ENCODE measurements around the gene TGOLN2.
"Not testable (repeated sequence)": the region's sequence is repeated elsewhere in the genome, so short reads cannot be mapped to it uniquely, and the experiment has no call there.

Gene TGOLN2

GRCh38 chr2:85368921-85369320, 41.1 kb upstream of the TGOLN2 start:
- TF ChIP-seq CTCF (IDR thresholded peaks at IDR 0.05; ENCODE audit: control extremely low read depth, extremely low read depth, low read depth, missing control alignments), result no peak
- no peak for DNase-seq (ENCODE audit: extremely low spot score)
- CTCF ChIA-PET, result interaction anchor here (1.2 to 1.8 kb wide), 3 partner anchors 14 to 360 kb away, joined by 3 to 8 read pairs (median 5); partner anchors contain the start of genes ELMOD3 and RETSAT
- POLR2A ChIA-PET, result no interaction called here

- POLR2A ChIA-PET, result no interaction called here
Observed at GRCh38 chr2:85367180-85367579, 39.4 kb upstream of the TGOLN2 start.

DNA sequence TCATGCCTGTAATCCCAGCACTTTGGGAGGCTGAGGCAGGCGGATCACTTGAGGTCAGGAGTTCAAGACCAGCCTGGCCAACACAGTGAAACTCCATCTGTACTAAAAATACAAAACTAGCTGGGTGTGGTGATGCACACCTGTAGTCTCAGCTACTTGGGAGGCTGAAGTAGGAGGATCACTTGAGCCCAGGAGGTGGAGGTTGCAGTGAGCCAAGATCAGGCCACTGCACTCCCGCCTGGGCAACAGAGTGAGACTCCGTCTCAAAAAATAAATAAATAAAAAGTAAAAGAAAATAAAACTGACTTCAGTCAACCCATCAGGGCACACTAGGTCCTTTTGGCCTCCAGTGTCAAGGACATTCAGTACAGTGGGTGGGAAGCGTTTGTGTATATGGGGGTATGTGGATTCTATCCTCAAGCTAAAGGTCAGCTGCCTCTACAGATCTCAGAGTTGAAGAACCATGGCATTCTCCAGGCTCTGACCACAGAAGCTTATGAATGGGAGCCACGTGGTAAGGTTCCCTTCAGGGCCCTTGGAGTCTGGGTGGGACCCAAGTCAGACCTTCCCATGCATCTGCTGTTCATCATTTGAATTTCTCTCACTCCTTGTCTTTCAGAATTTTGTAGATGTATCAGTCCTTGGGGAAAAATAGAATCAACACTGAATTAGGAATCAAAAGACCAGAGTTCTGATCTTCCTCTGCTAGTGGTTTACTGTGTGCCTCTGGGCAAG, 35.0 kb upstream of the TGOLN2 start:
- DNase-seq (ENCODE audit: extremely low spot score); POLR2A ChIA-PET: not testable (repeated sequence)
- CTCF ChIA-PET, result interaction anchor here (1.6 kb wide), 1 partner anchor 13 kb away, joined by 4 read pairs; no protein-coding TSS in a partner anchor

More at GRCh38 chr2:85367180-85367579, 39.4 kb upstream of the TGOLN2 start:
- no peak for TF ChIP-seq CTCF (IDR thresholded peaks at IDR 0.05; ENCODE audit: control extremely low read depth, extremely low read depth, low read depth, missing control alignments)
- CTCF ChIA-PET, result interaction anchor here (1.2 kb wide), 1 partner anchor 9 kb away, joined by 4 read pairs; no protein-coding TSS in a partner anchor
- no peak for DNase-seq (ENCODE audit: extremely low spot score)

- ChIA-PET POLR2A (interaction anchor here (0.6 kb wide), 2 partner anchors 185 to 450 kb away, joined by 6 to 13 read pairs; no protein-coding TSS in a partner anchor), CTCF (no interaction called here)
- no peak for DNase-seq (ENCODE audit: extremely low spot score)
- TF ChIP-seq CTCF (IDR thresholded peaks at IDR 0.05; ENCODE audit: control extremely low read depth, extremely low read depth, low read depth, missing control alignments), result no peak
Observed at GRCh38 chr2:85357736-85358135, 29.9 kb upstream of the TGOLN2 start.

DNA sequence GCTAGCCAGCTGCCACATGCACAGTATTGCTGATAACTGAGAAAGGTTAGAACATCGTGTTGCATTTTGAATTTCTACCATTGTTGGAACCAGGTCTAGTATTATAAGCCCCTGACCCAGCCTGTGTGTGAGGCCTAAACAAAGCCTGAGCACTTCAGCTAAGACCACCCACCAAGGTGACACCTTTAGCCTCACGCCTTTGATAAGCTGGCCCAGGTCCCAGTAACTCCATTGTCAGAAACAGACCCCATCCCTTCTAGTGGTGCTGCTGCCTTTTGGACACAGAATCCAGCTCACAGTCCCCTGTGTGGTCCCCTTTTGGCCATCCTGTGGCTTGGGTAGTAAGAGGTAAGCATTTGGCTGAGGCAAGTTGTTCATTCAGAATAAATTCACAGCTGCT, 28.4 kb upstream of the TGOLN2 start:
- POLR2A ChIA-PET, result interaction anchor here (3.4 kb wide), 1 partner anchor 183 kb away, joined by 27 read pairs; the partner anchor contains the start of gene MAT2A
- DNase-seq (ENCODE audit: extremely low spot score), result no peak
- TF ChIP-seq CTCF (IDR thresholded peaks at IDR 0.05; ENCODE audit: control extremely low read depth, extremely low read depth, low read depth, missing control alignments), result no peak
- CTCF ChIA-PET, result interaction anchor here (1.6 kb wide), 1 partner anchor 35 kb away, joined by 4 read pairs; no protein-coding TSS in a partner anchor

DNA sequence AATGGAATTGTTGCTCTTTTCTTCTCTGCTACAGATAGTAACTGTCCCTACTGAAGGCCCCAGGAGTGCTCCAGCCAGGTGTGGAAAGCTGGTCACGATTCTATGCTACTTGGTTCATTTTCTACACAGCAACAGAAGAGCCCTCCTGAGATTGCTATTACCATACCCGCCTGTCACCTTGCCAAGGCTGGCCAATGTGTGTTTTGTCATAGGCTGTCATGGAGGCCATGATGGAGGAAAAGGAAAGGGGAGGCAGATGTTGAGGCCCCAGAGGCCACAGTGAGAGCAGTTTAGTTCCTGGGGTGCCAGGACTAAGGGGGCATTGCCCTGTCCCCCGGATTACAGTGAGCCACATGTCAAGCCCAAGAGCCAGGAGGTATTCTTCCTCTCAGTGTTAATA, 27.7 kb upstream of the TGOLN2 start:
- CTCF ChIA-PET, result interaction anchor here (1.5 to 1.7 kb wide), 2 partner anchors 14 to 197 kb away, joined by 8 to 9 read pairs; no protein-coding TSS in a partner anchor
- TF ChIP-seq CTCF (IDR thresholded peaks at IDR 0.05; ENCODE audit: control extremely low read depth, extremely low read depth, low read depth, missing control alignments), result no peak
- POLR2A ChIA-PET, result interaction anchor here (1.7 to 3.4 kb wide), 2 partner anchors 28 to 183 kb away, joined by 7 to 27 read pairs; partner anchors contain the start of genes MAT2A and TGOLN2
- DNase-seq (ENCODE audit: extremely low spot score), result no peak

GRCh38 chr2:85355073-85355410, 27.3 kb upstream of the TGOLN2 start:
- TF ChIP-seq CTCF (IDR thresholded peaks at IDR 0.05; ENCODE audit: control extremely low read depth, extremely low read depth, low read depth, missing control alignments), result no peak
- ChIA-PET POLR2A (interaction anchor here (1.0 to 3.4 kb wide), 8 partner anchors 10 to 195 kb away, joined by 3 to 27 read pairs (median 4); partner anchors contain the start of genes MAT2A and TGOLN2), CTCF (interaction anchor here (0.9 to 2.0 kb wide), 6 partner anchors 8 to 197 kb away, joined by 3 to 9 read pairs (median 6); partner anchors contain the start of gene TGOLN2)
- no peak for DNase-seq (ENCODE audit: extremely low spot score)

Data from GM10248 (cell line).